ENCODE measurements around the gene ZNHIT3. TPM values are rescaled to one million over a fixed set of nuclear protein-coding genes. Genes with fewer than 3 reads are reported as not detected.

Gene ZNHIT3
- total RNA-seq, 1 donor: 17.7 TPM

GRCh38 chr17:36512641-36513040 lies 26.2 kb downstream of the ZNHIT3 start:
- no peak for DNase-seq (ENCODE audit: low read depth)
- no peak overlapping the region for H3K4me3 ChIP-seq (ENCODE audit: low read depth, low read length)
- TF ChIP-seq, protein P1, sequence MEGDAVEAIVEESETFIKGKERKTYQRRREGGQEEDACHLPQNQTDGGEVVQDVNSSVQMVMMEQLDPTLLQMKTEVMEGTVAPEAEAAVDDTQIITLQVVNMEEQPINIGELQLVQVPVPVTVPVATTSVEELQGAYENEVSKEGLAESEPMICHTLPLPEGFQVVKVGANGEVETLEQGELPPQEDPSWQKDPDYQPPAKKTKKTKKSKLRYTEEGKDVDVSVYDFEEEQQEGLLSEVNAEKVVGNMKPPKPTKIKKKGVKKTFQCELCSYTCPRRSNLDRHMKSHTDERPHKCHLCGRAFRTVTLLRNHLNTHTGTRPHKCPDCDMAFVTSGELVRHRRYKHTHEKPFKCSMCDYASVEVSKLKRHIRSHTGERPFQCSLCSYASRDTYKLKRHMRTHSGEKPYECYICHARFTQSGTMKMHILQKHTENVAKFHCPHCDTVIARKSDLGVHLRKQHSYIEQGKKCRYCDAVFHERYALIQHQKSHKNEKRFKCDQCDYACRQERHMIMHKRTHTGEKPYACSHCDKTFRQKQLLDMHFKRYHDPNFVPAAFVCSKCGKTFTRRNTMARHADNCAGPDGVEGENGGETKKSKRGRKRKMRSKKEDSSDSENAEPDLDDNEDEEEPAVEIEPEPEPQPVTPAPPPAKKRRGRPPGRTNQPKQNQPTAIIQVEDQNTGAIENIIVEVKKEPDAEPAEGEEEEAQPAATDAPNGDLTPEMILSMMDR (IDR thresholded peaks at IDR 0.05; ENCODE audit: insufficient read depth, low read depth, low read length): no peak

DNA sequence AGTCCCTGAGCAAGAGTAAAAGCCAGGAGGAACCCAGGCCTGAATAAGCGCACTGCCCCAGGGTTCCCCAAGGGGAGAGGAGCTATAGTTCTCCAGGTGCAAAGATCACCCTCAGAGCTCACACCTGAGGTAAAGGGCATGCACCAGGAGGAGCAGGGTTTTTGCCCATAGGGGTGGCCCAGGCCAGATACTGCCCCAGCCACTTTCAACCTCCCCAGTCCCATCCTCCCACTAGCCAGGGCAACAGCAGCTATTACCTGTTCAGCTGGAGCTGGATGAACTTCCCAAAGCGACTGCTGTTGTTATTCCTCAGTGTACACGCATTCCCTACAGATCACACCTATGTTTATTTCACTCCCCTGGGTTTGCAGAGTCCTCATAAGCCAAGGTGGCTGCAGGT lies 28.4 kb downstream of the ZNHIT3 start:
- DNase-seq (ENCODE audit: low read depth): no peak
- H3K4me3 ChIP-seq (ENCODE audit: low read depth, low read length): no peak overlapping the region
- TF ChIP-seq, protein P1 (IDR thresholded peaks at IDR 0.05; ENCODE audit: insufficient read depth, low read depth, low read length): no peak

- DNase-seq (ENCODE audit: low read depth): no peak
- H3K4me3 ChIP-seq (ENCODE audit: low read depth, low read length): no peak overlapping the region
Measured at GRCh38 chr17:36515837-36516236, 29.4 kb downstream of the ZNHIT3 start.

GRCh38 chr17:36523113-36523512 lies 36.6 kb downstream of the ZNHIT3 start:
- DNase-seq (ENCODE audit: low read depth): no peak
- H3K4me3 ChIP-seq (ENCODE audit: low read depth, low read length): no peak overlapping the region
- TF ChIP-seq, protein P1 (IDR thresholded peaks at IDR 0.05; ENCODE audit: insufficient read depth, low read depth, low read length): no peak

More at GRCh38 chr17:36515837-36516236, 29.4 kb downstream of the ZNHIT3 start:
- TF ChIP-seq, protein P1 (IDR thresholded peaks at IDR 0.05; ENCODE audit: insufficient read depth, low read depth, low read length): no peak

- TF ChIP-seq, protein P1 (IDR thresholded peaks at IDR 0.05; ENCODE audit: insufficient read depth, low read depth, low read length): no peak
- DNase-seq (ENCODE audit: low read depth): no peak
- no peak overlapping the region for H3K4me3 ChIP-seq (ENCODE audit: low read depth, low read length)
Measured at GRCh38 chr17:36524428-36524876, 38.0 kb downstream of the ZNHIT3 start.

GRCh38 chr17:36525113-36525512 lies 38.6 kb downstream of the ZNHIT3 start:
- TF ChIP-seq, protein P1 (IDR thresholded peaks at IDR 0.05; ENCODE audit: insufficient read depth, low read depth, low read length): no peak
- DNase-seq (ENCODE audit: low read depth): no peak

GRCh38 chr17:36525888-36526287 lies 39.4 kb downstream of the ZNHIT3 start:
- H3K4me3 ChIP-seq (ENCODE audit: low read depth, low read length): no peak overlapping the region
- TF ChIP-seq, protein P1 (IDR thresholded peaks at IDR 0.05; ENCODE audit: insufficient read depth, low read depth, low read length): no peak
- DNase-seq (ENCODE audit: low read depth): no peak

More at GRCh38 chr17:36525113-36525512, 38.6 kb downstream of the ZNHIT3 start:
- H3K4me3 ChIP-seq (ENCODE audit: low read depth, low read length): no peak overlapping the region

Measured in fibroblast of villous mesenchyme (primary cell).